Measurements from ENCODE around the gene ECE1. TPM values are rescaled to one million over a fixed set of nuclear protein-coding genes. Genes with fewer than 3 reads are reported as not detected.

The ECE1 gene
- total RNA-seq, 2 donors from 2014 or later: 75.4 to 219 TPM

DNA sequence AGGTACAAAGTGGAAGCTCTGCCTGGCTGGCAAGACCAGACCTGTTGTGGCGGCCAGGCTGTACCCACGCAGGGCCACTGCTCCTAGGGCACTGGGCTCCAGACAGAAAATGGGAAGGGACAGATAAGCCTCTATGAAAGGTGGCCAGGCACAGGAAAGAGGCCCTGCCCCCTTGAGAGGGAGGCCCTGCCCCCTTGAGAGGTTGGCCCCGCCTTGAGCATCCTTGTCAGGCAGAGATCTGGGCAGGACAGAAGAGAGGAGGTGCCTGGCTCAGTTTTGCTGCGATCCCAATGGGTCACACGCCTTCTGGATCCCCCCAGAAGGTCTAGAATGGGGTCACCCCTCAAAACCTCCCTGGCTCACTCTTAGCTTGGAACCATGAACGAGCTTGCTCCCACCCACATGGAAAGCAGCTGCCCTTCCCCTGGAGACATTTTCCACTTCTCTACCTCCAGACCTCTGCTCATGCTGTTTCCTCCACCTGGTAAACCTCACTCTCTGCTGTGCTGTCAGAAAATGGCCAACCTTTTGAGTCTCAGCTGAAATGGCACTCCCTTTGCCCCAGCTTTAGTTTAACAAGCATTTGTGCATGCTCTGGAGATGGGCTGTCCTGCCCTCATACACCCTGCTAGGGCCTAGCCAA is 17.5 kb upstream of the ECE1 start:
- peaks cover 33% of the 10 kb centered on the region for H3K36me3 Mint-ChIP-seq (ENCODE audit: low read depth)
- ATAC-seq (replicated peaks): no peak
- peaks cover 36% of the 10 kb centered on the region for H3K4me1 Mint-ChIP-seq
- no peak overlapping the region for H3K4me3 Mint-ChIP-seq
- no peaks in the 10 kb centered on the region for H3K27me3 Mint-ChIP-seq
- peak overlapping the region; percentile 83 for H3K27ac Mint-ChIP-seq
- no peaks in the 10 kb centered on the region for H3K9me3 Mint-ChIP-seq

DNA sequence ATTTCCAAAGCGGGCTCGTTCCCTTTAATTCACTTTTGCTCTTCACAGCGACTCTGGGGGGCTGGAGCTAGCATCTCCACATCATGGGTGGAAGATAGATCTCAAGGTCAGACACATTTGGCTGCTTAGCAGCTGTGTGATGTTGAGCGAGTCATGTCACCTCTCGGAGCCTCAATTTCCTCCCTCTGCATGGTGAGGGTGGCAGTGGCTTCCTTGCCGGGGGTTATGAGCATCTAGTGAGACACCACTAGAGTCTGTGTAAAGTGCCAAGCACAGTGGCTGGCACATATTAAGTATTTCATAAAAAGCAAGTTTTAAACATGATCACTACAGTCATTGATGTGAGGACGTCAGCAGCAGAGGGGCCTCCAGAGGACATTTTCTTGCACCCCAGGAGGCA is 16.9 kb upstream of the ECE1 start:
- Mint-ChIP-seq H3K27me3 (no peaks in the 10 kb centered on the region), H3K4me1 (peaks cover 40% of the 10 kb centered on the region), H3K9me3 (no peaks in the 10 kb centered on the region), H3K4me3 (no peak overlapping the region), H3K27ac (peak overlapping the region; percentile 83), H3K36me3 (ENCODE audit: low read depth) (peaks cover 33% of the 10 kb centered on the region)
- ATAC-seq (replicated peaks): peak; percentile 51

DNA sequence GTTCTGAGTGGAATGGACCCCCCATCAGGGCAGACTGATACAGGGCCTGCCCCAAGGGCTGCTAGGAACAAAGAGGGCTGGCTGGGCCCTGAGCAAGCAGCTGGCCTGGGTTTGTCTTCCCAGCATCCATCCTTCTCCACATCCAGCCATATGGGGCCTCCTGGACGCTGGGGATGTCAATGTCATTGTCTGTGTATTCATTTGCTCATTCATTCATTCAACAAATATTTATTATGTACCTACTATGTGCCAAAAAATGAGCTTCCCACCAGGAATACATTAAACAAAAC is 15.6 kb upstream of the ECE1 start:
- Mint-ChIP-seq H3K4me1 (peaks cover 39% of the 10 kb centered on the region), H3K27ac (peak overlapping the region; percentile 48), H3K4me3 (no peak overlapping the region), H3K36me3 (ENCODE audit: low read depth) (peaks cover 27% of the 10 kb centered on the region), H3K27me3 (no peaks in the 10 kb centered on the region), H3K9me3 (no peaks in the 10 kb centered on the region)
- no peak for ATAC-seq (replicated peaks)

DNA sequence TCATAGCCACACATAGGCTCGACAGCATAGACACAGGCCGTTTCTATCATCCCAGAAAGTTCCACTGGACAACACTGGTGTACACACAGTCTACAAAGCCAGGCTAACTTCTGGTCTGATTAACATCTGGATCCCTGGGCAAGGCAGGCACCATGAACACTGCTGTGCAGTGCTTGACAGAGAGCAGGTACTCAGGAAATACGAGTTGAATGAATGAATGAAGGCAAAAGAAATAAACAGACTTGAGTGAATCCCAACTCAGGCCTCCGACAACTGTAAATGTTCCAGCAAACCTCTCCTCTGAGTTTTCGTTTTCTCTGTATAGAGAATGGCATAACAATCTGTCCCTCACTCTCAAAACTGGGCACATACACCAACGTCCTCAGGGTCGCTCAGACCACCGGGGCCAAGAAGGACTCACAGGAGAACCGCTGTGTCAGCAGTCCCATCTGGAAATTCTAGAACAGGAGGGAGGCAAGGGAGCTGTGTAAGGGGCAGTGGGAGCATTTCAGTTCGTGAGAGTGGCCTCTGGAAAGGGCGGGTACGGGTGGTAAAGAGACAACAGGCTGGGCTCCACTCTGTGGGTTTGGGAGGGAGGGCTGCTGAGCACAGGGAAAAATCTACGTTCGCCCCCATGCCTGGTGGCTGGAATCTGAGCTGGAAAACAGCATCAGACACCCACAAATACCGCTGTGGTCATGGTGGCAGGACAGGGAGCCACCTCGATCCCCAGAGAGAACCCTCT is 15.1 kb upstream of the ECE1 start:
- ATAC-seq (replicated peaks): no peak
- Mint-ChIP-seq H3K9me3 (no peaks in the 10 kb centered on the region), H3K4me1 (peaks cover 40% of the 10 kb centered on the region), H3K27me3 (no peaks in the 10 kb centered on the region), H3K36me3 (ENCODE audit: low read depth) (peaks cover 22% of the 10 kb centered on the region), H3K4me3 (no peak overlapping the region), H3K27ac (peak overlapping the region; percentile 48)

DNA sequence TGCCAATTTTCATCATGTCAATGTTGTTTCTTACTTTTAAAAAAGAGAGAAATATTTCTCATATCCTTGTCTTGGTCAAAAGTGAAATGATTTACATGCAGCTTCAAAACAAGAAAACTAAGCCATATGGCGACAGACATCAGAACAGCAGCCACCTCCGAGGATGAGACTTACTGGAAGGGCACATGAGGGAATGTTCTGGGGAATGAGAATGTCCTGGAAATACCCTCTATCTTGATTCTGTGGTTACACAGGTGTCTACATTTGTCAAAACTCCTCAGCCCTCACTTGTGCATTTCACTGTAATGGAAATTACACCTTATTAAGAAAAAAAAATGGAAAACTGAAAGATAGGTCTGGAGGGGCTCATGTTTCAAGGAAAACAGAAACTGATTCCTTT is 14.2 kb upstream of the ECE1 start:
- H3K27ac Mint-ChIP-seq: peak overlapping the region; percentile 48
- no peaks in the 10 kb centered on the region for H3K9me3 Mint-ChIP-seq
- peaks cover 13% of the 10 kb centered on the region for H3K36me3 Mint-ChIP-seq (ENCODE audit: low read depth)
- peak; percentile 10 for ATAC-seq (replicated peaks)
- H3K4me1 Mint-ChIP-seq: peaks cover 44% of the 10 kb centered on the region
- no peaks in the 10 kb centered on the region for H3K27me3 Mint-ChIP-seq
- H3K4me3 Mint-ChIP-seq: peak overlapping the region; percentile 8

DNA sequence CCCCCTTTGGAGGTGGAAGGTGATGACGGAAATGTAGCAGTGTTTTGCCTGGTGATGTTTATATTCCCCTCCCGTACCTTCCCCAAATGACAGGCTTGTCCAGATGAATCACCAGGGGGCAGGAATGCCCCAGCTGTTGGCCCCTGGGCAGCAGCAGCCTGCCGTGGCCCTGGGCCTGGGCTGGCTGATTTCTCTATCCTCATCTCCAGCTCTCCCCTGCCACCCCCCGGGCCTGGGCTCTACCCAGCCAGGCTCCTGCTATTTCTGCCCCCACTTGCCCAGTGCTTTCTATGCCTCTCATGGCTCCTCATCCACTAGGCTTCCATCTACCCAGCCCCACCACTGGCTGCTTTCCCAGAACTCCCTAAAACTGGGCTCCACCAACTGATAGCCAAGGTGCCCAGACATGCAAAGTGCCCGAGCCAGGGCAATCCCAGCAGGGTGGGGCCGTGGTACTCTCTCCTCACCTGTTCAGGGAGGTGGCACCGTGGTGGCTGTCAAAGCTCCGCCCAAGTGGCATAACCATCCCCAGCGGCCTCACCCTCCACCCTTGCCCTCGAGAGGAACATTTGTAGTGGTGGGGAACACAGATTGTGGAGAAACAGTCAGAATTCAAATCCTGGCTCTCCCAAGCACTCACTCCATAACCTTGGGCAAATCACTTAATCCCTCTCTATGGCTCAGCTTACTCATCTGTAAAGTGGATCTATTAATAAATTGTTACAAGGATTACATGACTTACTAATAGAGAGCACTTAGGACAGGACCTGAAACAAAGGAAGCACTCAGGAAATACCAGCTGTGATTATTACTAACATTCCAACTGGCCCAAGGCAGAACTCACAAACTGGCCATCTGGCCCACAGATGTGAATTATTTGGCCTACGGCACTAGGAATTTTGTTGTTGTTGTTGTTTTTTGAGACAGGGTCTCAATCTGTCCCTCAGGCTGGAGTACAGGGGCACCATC is 12.8 kb upstream of the ECE1 start:
- Mint-ChIP-seq H3K4me1 (peaks cover 53% of the 10 kb centered on the region), H3K27ac (peak overlapping the region; percentile 63), H3K9me3 (no peaks in the 10 kb centered on the region), H3K4me3 (peak overlapping the region; percentile 26), H3K27me3 (no peaks in the 10 kb centered on the region), H3K36me3 (ENCODE audit: low read depth) (peaks cover 21% of the 10 kb centered on the region)
- ATAC-seq (replicated peaks): no peak

DNA sequence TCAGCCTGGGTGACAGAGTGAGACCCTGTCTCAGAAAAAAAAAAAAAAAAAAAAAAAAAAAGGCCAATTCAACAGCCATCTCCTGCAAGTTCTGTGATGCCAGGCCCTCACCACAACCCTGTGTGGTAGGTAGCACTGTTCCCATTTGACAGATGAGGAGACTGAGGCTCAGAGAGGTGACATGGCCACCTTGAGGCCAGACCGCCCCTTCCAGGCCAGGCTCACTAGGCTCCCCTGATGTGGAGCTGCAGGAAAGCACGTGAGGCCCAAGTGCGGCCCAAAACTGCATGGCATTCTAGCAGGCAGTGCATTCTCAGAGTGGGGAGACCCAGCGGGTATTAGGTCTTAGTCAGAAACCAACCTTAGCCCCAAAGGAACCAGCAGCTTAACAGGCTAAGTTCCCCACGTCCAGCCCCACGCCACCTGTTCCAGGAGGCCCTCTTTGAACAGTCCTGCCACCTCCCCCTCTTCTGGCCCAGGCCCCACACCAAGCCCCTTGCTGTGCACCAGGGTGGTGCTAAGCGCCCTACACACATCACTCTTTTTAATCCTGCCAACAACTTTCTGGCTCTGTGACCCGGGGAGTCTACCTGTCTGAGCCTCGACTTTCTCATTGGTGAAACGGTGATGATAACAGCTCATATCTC is 11.7 kb upstream of the ECE1 start:
- H3K4me3 Mint-ChIP-seq: no peak overlapping the region
- no peaks in the 10 kb centered on the region for H3K9me3 Mint-ChIP-seq
- H3K36me3 Mint-ChIP-seq (ENCODE audit: low read depth): peaks cover 32% of the 10 kb centered on the region
- peaks cover 48% of the 10 kb centered on the region for H3K4me1 Mint-ChIP-seq
- no peak for ATAC-seq (replicated peaks)
- H3K27me3 Mint-ChIP-seq: no peaks in the 10 kb centered on the region
- no peak overlapping the region for H3K27ac Mint-ChIP-seq

DNA sequence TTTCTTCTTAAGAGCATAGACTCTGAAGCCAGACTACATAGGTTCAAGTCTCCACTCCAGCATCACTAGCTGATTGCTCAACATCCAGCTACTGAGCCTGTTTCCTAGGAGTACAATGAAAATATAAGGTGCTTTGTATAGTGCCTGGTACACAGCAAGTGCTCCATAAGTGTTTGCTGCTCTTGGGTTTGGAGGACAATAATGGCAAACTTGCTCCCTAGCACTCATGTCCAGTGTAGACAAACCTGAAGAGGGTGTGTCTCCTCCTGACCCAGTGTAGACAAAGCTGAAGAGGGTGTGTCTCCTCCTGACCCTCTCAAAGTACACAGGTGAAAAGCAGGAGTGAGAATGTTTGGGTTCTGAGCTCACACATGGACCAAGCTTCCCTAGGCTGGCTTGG is 10.5 kb upstream of the ECE1 start:
- H3K27me3 Mint-ChIP-seq: no peaks in the 10 kb centered on the region
- peak overlapping the region; percentile 36 for H3K27ac Mint-ChIP-seq
- no peaks in the 10 kb centered on the region for H3K9me3 Mint-ChIP-seq
- H3K4me1 Mint-ChIP-seq: peaks cover 57% of the 10 kb centered on the region
- ATAC-seq (replicated peaks): no peak
- H3K36me3 Mint-ChIP-seq (ENCODE audit: low read depth): peaks cover 40% of the 10 kb centered on the region
- peak overlapping the region; percentile 82 for H3K4me3 Mint-ChIP-seq

DNA sequence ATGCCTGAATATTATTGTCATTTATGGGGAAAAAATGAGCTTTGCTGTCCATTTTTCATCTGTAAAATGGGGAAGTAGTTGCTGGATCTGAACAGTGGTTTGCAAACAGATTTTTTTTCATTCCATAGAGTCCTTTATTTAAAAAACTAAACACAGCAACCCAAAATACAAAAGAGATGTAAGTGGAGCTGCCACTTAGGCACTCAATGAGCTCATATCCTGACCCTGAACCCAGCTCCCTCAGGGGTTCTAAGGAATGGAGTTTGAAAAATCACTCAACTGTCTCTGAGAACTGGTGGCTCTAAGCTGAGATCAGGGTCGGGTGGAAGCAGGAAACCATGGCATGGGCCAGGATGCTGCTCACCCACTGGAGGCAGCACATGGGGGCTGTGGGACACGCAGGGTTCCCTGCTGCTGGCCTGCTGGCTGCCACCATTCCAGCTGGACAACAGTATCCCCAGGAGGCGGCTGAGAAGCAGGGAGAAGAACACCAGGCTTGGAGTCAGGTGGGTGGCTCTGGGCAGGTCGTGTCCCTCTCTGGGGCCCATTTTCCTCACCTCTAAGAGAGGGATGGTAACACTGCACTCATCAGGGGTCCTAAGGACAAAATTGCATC is 9.6 kb upstream of the ECE1 start:
- H3K36me3 Mint-ChIP-seq (ENCODE audit: low read depth): peaks cover 44% of the 10 kb centered on the region
- peaks cover 55% of the 10 kb centered on the region for H3K4me1 Mint-ChIP-seq
- peak overlapping the region; percentile 82 for H3K4me3 Mint-ChIP-seq
- peak overlapping the region; percentile 99 for H3K27ac Mint-ChIP-seq
- ATAC-seq (replicated peaks): no peak
- H3K9me3 Mint-ChIP-seq: no peaks in the 10 kb centered on the region
- no peaks in the 10 kb centered on the region for H3K27me3 Mint-ChIP-seq

DNA sequence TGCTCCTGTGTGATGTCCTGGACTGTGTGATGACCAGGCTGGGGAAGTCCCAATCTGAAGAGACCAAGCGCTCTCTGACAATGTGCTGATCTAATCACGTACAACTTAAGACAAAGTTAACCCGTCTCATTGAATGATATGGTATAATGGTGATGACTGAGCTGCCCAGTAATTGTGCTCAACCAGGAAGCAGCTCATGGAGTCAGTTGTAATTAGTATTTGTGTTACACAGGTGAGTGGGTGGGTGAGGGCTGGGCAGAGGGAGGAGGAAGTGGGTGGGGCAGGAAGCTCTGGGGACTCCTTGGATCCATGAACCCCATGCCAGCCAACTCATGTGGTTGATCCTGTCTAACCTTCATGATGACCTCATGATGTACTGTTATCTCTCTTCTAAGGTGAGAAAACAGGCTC is 8.7 kb upstream of the ECE1 start:
- no peaks in the 10 kb centered on the region for H3K9me3 Mint-ChIP-seq
- peaks cover 53% of the 10 kb centered on the region for H3K4me1 Mint-ChIP-seq
- H3K27ac Mint-ChIP-seq: peak overlapping the region; percentile 99
- ATAC-seq (replicated peaks): peak; percentile 25
- no peaks in the 10 kb centered on the region for H3K27me3 Mint-ChIP-seq
- H3K36me3 Mint-ChIP-seq (ENCODE audit: low read depth): peaks cover 47% of the 10 kb centered on the region
- H3K4me3 Mint-ChIP-seq: peak overlapping the region; percentile 82

DNA sequence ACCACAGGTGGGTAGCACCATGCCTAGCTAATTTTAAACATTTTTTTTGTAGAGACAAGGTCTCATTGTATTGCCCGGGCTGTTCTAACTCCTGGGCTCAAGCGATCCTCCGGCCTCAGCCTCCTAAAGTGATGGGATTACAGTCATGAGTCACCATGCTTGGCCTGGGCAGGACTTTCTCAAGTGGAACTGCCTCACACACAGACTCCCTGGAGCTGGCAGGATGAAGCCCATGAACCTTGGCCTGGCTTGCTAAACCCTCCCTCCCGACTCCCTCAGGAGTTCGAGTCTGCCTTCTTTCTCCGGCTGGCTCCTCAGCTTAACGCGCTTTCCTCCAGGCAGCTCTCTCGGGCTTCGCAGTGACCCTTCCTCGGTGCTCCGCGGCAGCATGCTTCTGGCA is 7.7 kb upstream of the ECE1 start:
- Mint-ChIP-seq H3K9me3 (no peaks in the 10 kb centered on the region), H3K27me3 (no peaks in the 10 kb centered on the region)

DNA sequence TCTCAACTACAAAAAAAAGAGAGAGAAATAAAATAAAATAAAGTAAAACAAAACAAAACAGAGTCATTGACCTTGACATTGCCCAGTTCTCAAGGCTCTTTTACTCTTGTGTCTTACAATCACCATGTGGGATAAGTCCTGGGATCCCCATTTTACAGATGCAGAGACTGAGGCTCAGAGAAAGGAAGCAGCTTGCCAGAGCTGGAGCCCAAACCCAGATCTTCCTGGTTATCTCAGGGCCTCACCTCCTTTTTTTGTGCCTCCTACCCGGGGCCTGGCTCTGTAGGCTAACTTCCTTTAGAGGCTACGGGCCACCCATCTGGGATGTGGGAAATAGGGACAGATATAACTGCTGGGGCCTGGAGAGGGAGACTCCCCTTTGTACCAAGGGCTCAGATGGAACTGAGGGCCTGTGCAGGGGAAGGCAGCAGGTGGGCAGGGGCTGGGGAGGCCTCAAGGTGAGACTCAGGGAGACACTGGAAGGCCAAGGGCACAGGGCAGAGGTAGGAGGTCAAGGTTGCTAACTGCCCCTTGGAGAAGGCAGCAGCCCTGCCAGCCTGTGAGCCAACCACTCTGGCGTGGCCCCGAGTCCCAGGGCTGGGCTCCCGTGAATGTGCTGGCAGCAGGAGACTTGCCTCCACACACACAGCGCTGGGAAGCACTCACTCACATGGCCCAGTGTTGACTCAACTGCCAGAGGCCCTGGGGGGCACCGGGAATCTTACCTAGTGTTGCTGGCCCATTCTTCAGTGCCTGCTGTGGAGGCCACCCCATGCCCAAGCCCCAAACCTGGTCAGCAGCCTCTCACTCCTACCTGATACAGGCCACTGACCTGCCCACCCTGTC is 6.5 kb upstream of the ECE1 start:
- H3K36me3 Mint-ChIP-seq (ENCODE audit: low read depth): peaks cover 62% of the 10 kb centered on the region
- peak overlapping the region; percentile 82 for H3K4me3 Mint-ChIP-seq
- ATAC-seq (replicated peaks): no peak
- H3K27me3 Mint-ChIP-seq: no peaks in the 10 kb centered on the region
- peak overlapping the region; percentile 99 for H3K27ac Mint-ChIP-seq
- peaks cover 53% of the 10 kb centered on the region for H3K4me1 Mint-ChIP-seq
- no peaks in the 10 kb centered on the region for H3K9me3 Mint-ChIP-seq

More for the DNA sequence above, 7.7 kb upstream of the ECE1 start:
- H3K36me3 Mint-ChIP-seq (ENCODE audit: low read depth): peaks cover 52% of the 10 kb centered on the region
- no peak for ATAC-seq (replicated peaks)
- H3K4me3 Mint-ChIP-seq: peak overlapping the region; percentile 82
- H3K4me1 Mint-ChIP-seq: peaks cover 53% of the 10 kb centered on the region
- H3K27ac Mint-ChIP-seq: peak overlapping the region; percentile 99

DNA sequence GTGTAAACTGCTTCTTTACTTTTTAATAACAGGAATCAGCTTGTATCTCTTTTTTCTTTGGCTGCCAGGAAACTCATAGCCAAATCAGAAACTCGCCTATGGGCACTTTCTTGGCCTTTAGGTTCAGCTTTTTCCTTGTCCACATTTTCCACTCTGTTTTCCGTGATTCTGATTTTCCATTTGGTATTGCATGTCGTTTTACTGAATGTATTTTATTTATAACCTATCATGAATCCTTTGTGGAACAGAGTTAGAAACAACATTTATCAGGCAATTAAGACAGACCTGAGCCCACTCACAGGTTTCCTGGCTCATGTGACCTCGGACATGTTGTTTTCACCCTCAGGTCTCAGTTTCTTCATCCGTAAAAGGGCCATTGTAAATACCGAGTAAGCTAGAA is 5.3 kb upstream of the ECE1 start:
- ATAC-seq (replicated peaks): no peak
- H3K27ac Mint-ChIP-seq: peak overlapping the region; percentile 99
- peak overlapping the region; percentile 82 for H3K4me3 Mint-ChIP-seq
- peaks cover 73% of the 10 kb centered on the region for H3K36me3 Mint-ChIP-seq (ENCODE audit: low read depth)
- peaks cover 54% of the 10 kb centered on the region for H3K4me1 Mint-ChIP-seq
- H3K9me3 Mint-ChIP-seq: no peaks in the 10 kb centered on the region
- no peaks in the 10 kb centered on the region for H3K27me3 Mint-ChIP-seq

All from activated T-helper 17 cell treated with anti-CD3 and anti-CD28 coated beads, Interleukin-2, amount 50 U/mL, for 72 hours (primary cell).